GM12865 (cell line): ENCODE data around the gene LAMTOR2.

Experiments used
- DNase-seq: peaks from one replicate; pipeline ENCODE4 v3.0.0; 2010; ENCODE audit warnings: low read depth
- H3K4me3 ChIP-seq: 2 replicates; pipeline ENCODE4 v1.5.1; 2011; ENCODE audit warnings: mild to moderate bottlenecking, low read depth, low read length, control low read depth
- TF ChIP-seq, protein P1 (sequence below): IDR thresholded peaks from 2 replicates; pipeline ENCODE4 v1.5.1; 2011; ENCODE audit warnings: low read length, control low read depth, low read depth, inconsistent platforms; ENCODE audit not compliant: insufficient read depth; ENCODE audit errors: missing control alignments

LAMTOR2 gene

DNA sequence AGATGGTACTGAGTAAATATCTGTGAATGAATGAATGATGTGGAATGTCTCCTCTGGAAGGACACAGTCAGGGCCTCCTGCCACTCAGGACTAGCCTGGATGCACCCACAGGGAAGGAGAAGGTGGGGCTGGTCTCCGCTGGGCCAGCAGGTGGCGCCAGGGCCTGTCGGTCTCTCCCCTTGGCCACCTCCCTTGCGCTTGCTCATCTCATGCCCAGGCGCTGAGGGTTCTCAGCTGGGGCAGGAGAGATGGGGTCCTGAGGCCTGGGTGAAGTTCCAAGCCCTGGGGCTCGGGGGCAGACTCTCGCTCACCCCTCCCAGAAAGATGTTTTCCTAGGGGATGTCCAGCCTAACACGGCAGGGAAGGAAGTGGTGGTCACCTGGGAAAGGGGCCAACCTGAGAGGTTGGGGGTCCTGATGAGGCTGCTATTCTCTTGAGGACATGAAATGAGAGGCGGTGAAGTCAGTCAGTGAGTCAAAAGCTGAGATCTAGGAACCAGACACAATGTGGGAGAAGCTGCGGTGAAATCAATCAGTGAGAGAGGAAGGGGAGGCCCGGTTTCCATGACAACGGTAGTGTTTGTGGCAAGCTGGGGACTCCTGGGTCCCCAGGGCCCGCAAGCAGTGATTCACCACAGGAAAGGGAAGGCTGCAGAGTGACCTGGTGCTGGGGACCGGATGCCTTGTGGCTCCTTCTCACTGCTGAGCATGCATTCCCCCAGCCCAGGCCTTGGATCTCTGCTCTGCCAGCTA, 42.2 kb downstream of the LAMTOR2 start:
- TF ChIP-seq, protein P1, sequence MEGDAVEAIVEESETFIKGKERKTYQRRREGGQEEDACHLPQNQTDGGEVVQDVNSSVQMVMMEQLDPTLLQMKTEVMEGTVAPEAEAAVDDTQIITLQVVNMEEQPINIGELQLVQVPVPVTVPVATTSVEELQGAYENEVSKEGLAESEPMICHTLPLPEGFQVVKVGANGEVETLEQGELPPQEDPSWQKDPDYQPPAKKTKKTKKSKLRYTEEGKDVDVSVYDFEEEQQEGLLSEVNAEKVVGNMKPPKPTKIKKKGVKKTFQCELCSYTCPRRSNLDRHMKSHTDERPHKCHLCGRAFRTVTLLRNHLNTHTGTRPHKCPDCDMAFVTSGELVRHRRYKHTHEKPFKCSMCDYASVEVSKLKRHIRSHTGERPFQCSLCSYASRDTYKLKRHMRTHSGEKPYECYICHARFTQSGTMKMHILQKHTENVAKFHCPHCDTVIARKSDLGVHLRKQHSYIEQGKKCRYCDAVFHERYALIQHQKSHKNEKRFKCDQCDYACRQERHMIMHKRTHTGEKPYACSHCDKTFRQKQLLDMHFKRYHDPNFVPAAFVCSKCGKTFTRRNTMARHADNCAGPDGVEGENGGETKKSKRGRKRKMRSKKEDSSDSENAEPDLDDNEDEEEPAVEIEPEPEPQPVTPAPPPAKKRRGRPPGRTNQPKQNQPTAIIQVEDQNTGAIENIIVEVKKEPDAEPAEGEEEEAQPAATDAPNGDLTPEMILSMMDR: peak; percentile 99
- peak; percentile 97 for DNase-seq
- peak overlapping the region; percentile 24 for H3K4me3 ChIP-seq

DNA sequence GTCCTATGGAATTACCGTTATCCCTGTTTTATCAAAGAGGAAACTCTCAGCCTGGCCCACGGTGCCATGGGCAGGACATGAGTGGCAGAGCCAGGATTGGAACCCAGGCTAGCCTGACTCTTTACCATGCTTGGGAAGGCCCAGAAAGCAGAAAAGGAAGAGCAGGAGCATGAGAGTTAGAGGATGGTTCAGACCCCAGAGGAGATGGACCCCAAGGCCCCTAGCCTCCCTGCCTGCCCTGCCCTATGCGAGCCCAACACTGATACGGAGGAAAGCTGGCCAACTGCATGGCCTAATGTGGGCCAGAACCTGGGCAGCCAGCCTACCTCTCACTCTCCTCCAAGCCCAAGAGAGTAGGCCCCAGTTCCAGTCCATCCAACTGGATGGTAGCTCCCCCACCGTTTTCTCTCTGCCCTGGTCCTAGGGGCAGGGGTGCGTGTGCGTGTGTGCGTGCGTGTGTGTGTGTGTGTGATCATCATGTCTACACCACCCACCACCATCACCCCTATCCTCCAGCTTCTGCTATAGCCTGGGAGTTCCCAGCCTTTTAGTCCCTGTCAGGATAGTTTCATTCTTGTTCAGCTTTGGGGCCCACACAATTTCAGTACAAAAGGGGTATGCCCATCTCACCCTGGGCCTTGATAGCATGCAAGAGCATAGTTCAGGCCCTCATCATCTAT, 43.1 kb downstream of the LAMTOR2 start:
- H3K4me3 ChIP-seq: no peak overlapping the region
- DNase-seq: peak; percentile 83
- TF ChIP-seq, protein P1: no peak

DNA sequence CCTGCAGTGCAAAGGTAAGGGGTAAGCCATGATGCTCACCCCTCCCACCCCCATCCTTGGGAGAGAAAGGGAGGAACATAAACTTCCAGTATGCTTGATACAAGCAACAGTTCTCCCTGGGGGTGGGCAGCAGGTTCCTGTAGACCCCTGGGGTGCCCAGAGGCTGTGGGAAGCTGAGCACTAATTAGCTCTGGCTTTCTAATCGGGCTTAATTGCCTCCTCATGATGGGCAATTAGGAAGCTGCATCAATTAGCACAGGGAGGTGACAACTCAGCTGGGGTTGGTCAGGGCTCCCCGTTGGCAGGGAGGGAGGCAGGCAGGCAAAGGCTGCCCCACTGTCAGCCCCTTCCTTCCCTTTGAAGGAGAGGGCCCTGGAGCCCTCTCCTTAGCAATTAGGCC, 44.2 kb downstream of the LAMTOR2 start:
- no peak overlapping the region for H3K4me3 ChIP-seq
- TF ChIP-seq, protein P1: no peak
- DNase-seq: no peak

DNA sequence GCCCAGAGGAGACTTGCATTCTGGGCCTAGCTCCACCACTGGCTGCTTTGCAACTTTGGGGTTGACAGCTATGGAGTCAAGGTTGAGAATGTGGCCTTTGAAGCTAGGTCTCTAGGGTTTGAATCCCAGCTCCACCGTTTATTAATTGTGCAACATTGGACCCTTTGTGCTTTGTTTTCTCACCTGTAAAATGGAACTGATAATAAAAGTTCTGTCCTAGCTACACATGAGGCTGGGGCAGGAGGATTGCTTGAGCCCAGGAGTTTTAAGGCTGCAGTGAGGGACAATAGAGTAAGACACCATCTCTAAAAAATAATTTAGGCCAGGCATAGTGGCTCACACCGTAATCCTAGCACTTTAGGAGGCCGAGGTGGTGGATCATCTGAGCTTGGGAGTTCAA, 44.7 kb downstream of the LAMTOR2 start:
- no peak overlapping the region for H3K4me3 ChIP-seq
- no peak for DNase-seq

DNA sequence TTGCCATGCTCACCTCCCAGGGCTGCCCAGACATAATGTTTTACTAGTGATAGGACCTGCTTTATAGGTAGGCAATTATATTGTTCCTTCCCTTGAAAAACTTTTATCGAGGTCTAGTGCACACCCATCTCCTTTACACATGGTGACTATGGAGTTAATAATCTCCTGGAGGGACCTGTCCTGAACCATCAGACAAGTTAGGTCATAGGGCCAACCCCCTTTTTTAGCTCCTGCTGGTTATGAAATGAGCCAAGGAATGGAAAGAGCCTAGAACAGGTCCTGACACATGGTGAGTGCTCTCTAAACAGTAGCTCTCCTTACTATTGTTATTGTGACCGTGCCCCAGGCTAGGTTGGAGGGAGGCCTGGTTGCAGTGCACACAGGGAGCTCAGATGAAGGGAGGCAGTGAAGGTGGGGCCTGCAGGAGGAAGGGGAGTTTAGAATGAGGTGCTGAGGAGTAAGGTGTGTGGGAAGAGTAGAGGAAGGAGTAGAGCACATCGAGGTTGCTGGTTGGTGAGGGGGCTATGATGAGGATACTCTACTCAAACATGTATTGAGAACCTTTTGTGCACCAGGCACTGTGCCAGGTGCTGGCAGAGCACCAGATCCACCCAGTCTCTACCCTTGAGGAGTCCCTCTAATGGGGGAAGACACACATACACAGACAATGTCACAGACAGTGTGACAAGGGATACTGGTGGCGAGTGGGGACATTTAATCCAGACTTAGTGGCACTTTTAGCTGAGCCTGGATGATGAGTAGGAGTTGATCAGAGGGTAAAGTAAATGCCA, 45.8 kb downstream of the LAMTOR2 start:
- no peak overlapping the region for H3K4me3 ChIP-seq
- TF ChIP-seq, protein P1: no peak
- DNase-seq: no peak

More for the DNA sequence above, 44.7 kb downstream of the LAMTOR2 start:
- TF ChIP-seq, protein P1: no peak

DNA sequence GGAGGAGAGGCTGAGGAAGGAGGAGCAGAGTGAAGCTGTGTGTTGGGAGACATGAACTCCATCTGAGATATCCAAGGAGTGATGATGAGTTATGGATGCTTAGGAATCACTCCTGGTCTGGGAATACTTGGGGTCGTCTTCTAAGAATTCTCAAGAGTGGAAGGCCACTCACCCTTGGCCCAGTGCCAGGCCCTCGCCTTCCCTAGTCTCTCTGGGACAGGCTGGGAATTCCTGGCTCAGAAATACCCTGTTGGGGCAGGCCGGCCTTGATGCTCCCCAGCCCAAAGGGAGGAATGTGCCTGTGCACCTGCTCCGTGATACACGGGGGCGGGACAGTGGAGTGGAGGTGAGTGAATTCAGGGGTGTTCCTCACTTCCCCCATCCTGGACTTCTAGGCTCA, 47.3 kb downstream of the LAMTOR2 start:
- DNase-seq: no peak
- TF ChIP-seq, protein P1: no peak

More for the DNA sequence above, 47.3 kb downstream of the LAMTOR2 start:
- no peak overlapping the region for H3K4me3 ChIP-seq
